Breast epithelium (tissue), 4 donors: ENCODE data around the gene SETD2. TPM values are rescaled to one million over a fixed set of nuclear protein-coding genes. Genes with fewer than 3 reads are reported as not detected.

Experiments
- DNase-seq, 2 donors: peaks; one replicate each; pipeline ENCODE4 v3.0.0-alpha.2; 2019; ENCODE audit warnings: low spot score in 2 of 2
- H3K27ac ChIP-seq, 2 donors: fragments of 200-600 bp; sonication (generic) in 1 of 2; one replicate each; pipeline ENCODE4 v1.5.1; 2016 to 2019; ENCODE audit warnings: mild to moderate bottlenecking in 1 of 2
- H3K27me3 ChIP-seq, 2 donors: fragments of 200-600 bp; sonication (generic) in 1 of 2; one replicate each; pipeline versions ENCODE4 v1.5.1 to v1.6.0; 2017 to 2019; ENCODE audit warnings: control low read depth in 1 of 2, mild to moderate bottlenecking in 1 of 2
- H3K36me3 ChIP-seq: fragments of 200-600 bp; one replicate; pipeline ENCODE4 v1.5.1; 2019
- H3K4me1 ChIP-seq, 2 donors: fragments of 200-600 bp; sonication (generic); one replicate each; pipeline ENCODE4 v1.5.1; 2016 to 2019; ENCODE audit warnings: control low read depth in 1 of 2
- H3K4me3 ChIP-seq, 3 donors: fragments of 200-600 bp; sonication (generic); 1 replicate in 2 of 3; 2 replicates in 1 of 3; pipeline ENCODE4 v1.5.1; 2016 to 2019; ENCODE audit warnings: mild to moderate bottlenecking in 3 of 3, moderate library complexity in 2 of 3
- H3K9me3 ChIP-seq, 2 donors: fragments of 200-600 bp; sonication (generic) in 1 of 2; one replicate each; pipeline ENCODE4 v1.5.1; 2016 to 2019; ENCODE audit warnings: control low read depth in 1 of 2
- CTCF ChIP-seq, 3 donors: fragments of 450-650 bp; IDR thresholded peaks; one replicate each; pipeline ENCODE4 v1.5.1; 2016 to 2017; ENCODE audit warnings: antibody characterized with exemption in 3 of 3, mild to moderate bottlenecking in 3 of 3, moderate library complexity in 3 of 3
- POLR2A ChIP-seq: fragments of 450-650 bp; IDR thresholded peaks from one replicate; pipeline ENCODE4 v1.6.1; 2016; ENCODE audit warnings: antibody characterized with exemption, mild to moderate bottlenecking, moderate library complexity
- POLR2AphosphoS5 ChIP-seq, 3 donors: sonication (generic); formaldehyde crosslinking; IDR thresholded peaks; one replicate each; pipeline ENCODE4 v1.6.1; 2017; ENCODE audit warnings: antibody characterized with exemption in 3 of 3
- intact Hi-C: fragments of 100-400 bp; cut with DNase I; formaldehyde crosslinking; loops from one replicate; pipeline ENCODE4 v1.15.1; 2023; ENCODE audit warnings: low total_unique reads
- total RNA-seq, 3 donors: library from RNA; depleted of rRNA; stranded (reverse); fragments of >200 nt; gene quantifications; one replicate each; pipeline ENCODE4 v1.1.0, GENCODE V29; 2016

SETD2 gene
- total RNA-seq, 3 donors from 2014 or later, result 59.8 to 87.8 (median 74.4) TPM

- H3K4me1 ChIP-seq, result no peaks in the 10 kb centered on the region
- peaks cover 2% of the 10 kb centered on the region for H3K36me3 ChIP-seq
- TF ChIP-seq POLR2A (no peak), CTCF (IDR thresholded peaks at IDR 0.05) (no peak), POLR2AphosphoS5 (IDR thresholded peaks at IDR 0.05) (no peak)
- no peak overlapping the region for H3K4me3 ChIP-seq
- intact Hi-C loops, result no loop called here
- no peak overlapping the region for H3K27ac ChIP-seq
- no peak for DNase-seq
- H3K9me3 ChIP-seq, result no peaks in the 10 kb centered on the region
- H3K27me3 ChIP-seq, result no peaks in the 10 kb centered on the region
Measured at GRCh38 chr3:46994801-46995731, 168.8 kb downstream of the SETD2 start.

- TF ChIP-seq POLR2A, result no peak
- no peak for TF ChIP-seq POLR2AphosphoS5 (IDR thresholded peaks at IDR 0.05)
- no peak for TF ChIP-seq CTCF (IDR thresholded peaks at IDR 0.05)
- DNase-seq, result no peak
- no peak overlapping the region for H3K27ac ChIP-seq
- no peak overlapping the region for H3K4me3 ChIP-seq
- H3K27me3 ChIP-seq, result no peaks in the 10 kb centered on the region
- intact Hi-C loops, result no loop called here
- no peaks in the 10 kb centered on the region for H3K9me3 ChIP-seq
- H3K4me1 ChIP-seq, result no peaks in the 10 kb centered on the region
- no peaks in the 10 kb centered on the region for H3K36me3 ChIP-seq
Measured at GRCh38 chr3:46993986-46994385, 169.9 kb downstream of the SETD2 start.

GRCh38 chr3:46993292-46993691 is 170.6 kb downstream of the SETD2 start:
- no peak for DNase-seq
- intact Hi-C loops, result no loop called here
- H3K36me3 ChIP-seq, result no peaks in the 10 kb centered on the region

GRCh38 chr3:46992231-46992630 is 171.7 kb downstream of the SETD2 start:
- Histone ChIP-seq H3K9me3 (no peaks in the 10 kb centered on the region), H3K36me3 (no peaks in the 10 kb centered on the region), H3K27ac (no peak overlapping the region), H3K27me3 (no peaks in the 10 kb centered on the region), H3K4me1 (no peaks in the 10 kb centered on the region), H3K4me3 (no peak overlapping the region)
- DNase-seq, result no peak
- no peak for TF ChIP-seq CTCF (IDR thresholded peaks at IDR 0.05)
- no peak for TF ChIP-seq POLR2AphosphoS5 (IDR thresholded peaks at IDR 0.05)
- intact Hi-C loops, result no loop called here

More at GRCh38 chr3:46993292-46993691, 170.6 kb downstream of the SETD2 start:
- H3K27ac ChIP-seq, result no peak overlapping the region
- H3K4me1 ChIP-seq, result no peaks in the 10 kb centered on the region
- H3K27me3 ChIP-seq, result no peaks in the 10 kb centered on the region
- no peak overlapping the region for H3K4me3 ChIP-seq
- TF ChIP-seq POLR2AphosphoS5 (IDR thresholded peaks at IDR 0.05) (no peak), POLR2A (no peak), CTCF (IDR thresholded peaks at IDR 0.05) (no peak)
- no peaks in the 10 kb centered on the region for H3K9me3 ChIP-seq

- Histone ChIP-seq H3K9me3 (no peaks in the 10 kb centered on the region), H3K4me3 (no peak overlapping the region), H3K36me3 (no peaks in the 10 kb centered on the region), H3K27me3 (no peaks in the 10 kb centered on the region), H3K4me1 (no peaks in the 10 kb centered on the region), H3K27ac (no peak overlapping the region)
- TF ChIP-seq POLR2A, result no peak
- intact Hi-C loops, result no loop called here
- DNase-seq, result no peak
Measured at GRCh38 chr3:46991406-46992165, 172.3 kb downstream of the SETD2 start.
